ENCODE measurements around the gene BCKDHB.
"Not testable (repeated sequence)": the region's sequence is repeated elsewhere in the genome, so short reads cannot be mapped to it uniquely, and the experiment has no call there.

BCKDHB gene

GRCh38 chr6:80206758-80207157 is 100.3 kb downstream of the BCKDHB start:
- Histone ChIP-seq H3K4me3 (ENCODE audit: low read length) (no peak overlapping the region), H3K4me1 (ENCODE audit: control insufficient read depth, low read length) (peaks cover 3% of the 10 kb centered on the region; the same call in 1 of the 2 replicates), H3F3A (ENCODE audit: control insufficient read depth, insufficient read depth) (no peaks in the 10 kb centered on the region), H3K36me3 (ENCODE audit: control insufficient read depth, low read length) (no peaks in the 10 kb centered on the region), H3K79me2 (ENCODE audit: control insufficient read depth, low read length) (no peaks in the 10 kb centered on the region), H3K9me3 (ENCODE audit: control insufficient read depth, insufficient read depth, low read length) (no peaks in the 10 kb centered on the region), H3K4me2 (ENCODE audit: low read length) (no peak overlapping the region), H3K27me3 (ENCODE audit: control insufficient read depth, low read length) (no peaks in the 10 kb centered on the region), H4K20me1 (ENCODE audit: control insufficient read depth, insufficient read depth, low read depth, low read length) (no peaks in the 10 kb centered on the region), H3K9me2 (replicated peaks; ENCODE audit: control insufficient read depth, low read length) (no peaks in the 10 kb centered on the region), H3K27ac (ENCODE audit: low read depth, low read length) (no peak overlapping the region)
- no peak for TF ChIP-seq EZH2phosphoT487 (IDR thresholded peaks at IDR 0.05; ENCODE audit: borderline replicate concordance, low read length)
- TF ChIP-seq CTCF (IDR thresholded peaks at IDR 0.05; ENCODE audit: low read depth, low read length, poor library complexity, severe bottlenecking) = no peak

- Histone ChIP-seq H3K4me2 (ENCODE audit: low read length) (no peak overlapping the region), H3K4me3 (ENCODE audit: low read length) (no peak overlapping the region), H3F3A (ENCODE audit: control insufficient read depth, insufficient read depth) (no peaks in the 10 kb centered on the region), H3K27me3 (ENCODE audit: control insufficient read depth, low read length) (no peaks in the 10 kb centered on the region), H3K9me2 (replicated peaks; ENCODE audit: control insufficient read depth, low read length) (no peaks in the 10 kb centered on the region), H3K36me3 (ENCODE audit: control insufficient read depth, low read length) (no peaks in the 10 kb centered on the region), H4K20me1 (ENCODE audit: control insufficient read depth, insufficient read depth, low read depth, low read length) (no peaks in the 10 kb centered on the region), H3K79me2 (ENCODE audit: control insufficient read depth, low read length) (no peaks in the 10 kb centered on the region), H3K27ac (ENCODE audit: low read depth, low read length) (no peak overlapping the region), H3K4me1 (ENCODE audit: control insufficient read depth, low read length) (no peaks in the 10 kb centered on the region), H3K9me3 (ENCODE audit: control insufficient read depth, insufficient read depth, low read length) (no peaks in the 10 kb centered on the region)
- TF ChIP-seq EZH2phosphoT487 (IDR thresholded peaks at IDR 0.05; ENCODE audit: borderline replicate concordance, low read length) (no peak), CTCF (IDR thresholded peaks at IDR 0.05; ENCODE audit: low read depth, low read length, poor library complexity, severe bottlenecking) (no peak)
Measured at GRCh38 chr6:80209430-80209829, 103.0 kb downstream of the BCKDHB start.

DNA sequence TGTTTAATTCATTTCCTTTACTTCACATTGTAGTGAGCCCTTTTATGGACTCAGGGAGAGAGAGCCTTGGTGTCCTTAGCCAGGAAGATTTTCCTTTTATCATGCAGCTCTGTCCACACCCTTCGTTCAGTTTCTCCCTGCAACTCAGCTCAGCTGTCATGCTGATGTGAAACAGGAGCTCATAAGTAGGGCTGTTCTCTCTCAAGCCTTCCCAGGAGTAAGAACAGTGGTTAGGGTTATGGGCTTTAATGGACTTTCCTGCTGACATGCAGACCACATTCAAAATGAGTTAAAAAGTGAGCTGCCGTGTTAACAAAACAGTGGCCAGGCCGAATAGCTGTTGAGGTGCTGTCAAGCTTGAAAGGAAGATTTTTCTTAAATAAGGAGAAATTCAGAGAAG is 104.1 kb downstream of the BCKDHB start:
- no peaks in the 10 kb centered on the region for H3K27me3 ChIP-seq (ENCODE audit: control insufficient read depth, low read length)
- H3K4me2 ChIP-seq (ENCODE audit: low read length) = no peak overlapping the region
- no peak overlapping the region for H3K27ac ChIP-seq (ENCODE audit: low read depth, low read length)
- no peaks in the 10 kb centered on the region for H3F3A ChIP-seq (ENCODE audit: control insufficient read depth, insufficient read depth)
- H3K36me3 ChIP-seq (ENCODE audit: control insufficient read depth, low read length) = no peaks in the 10 kb centered on the region
- H3K79me2 ChIP-seq (ENCODE audit: control insufficient read depth, low read length) = no peaks in the 10 kb centered on the region
- no peaks in the 10 kb centered on the region for H3K4me1 ChIP-seq (ENCODE audit: control insufficient read depth, low read length)
- TF ChIP-seq CTCF (IDR thresholded peaks at IDR 0.05; ENCODE audit: low read depth, low read length, poor library complexity, severe bottlenecking) = no peak
- no peak for TF ChIP-seq EZH2phosphoT487 (IDR thresholded peaks at IDR 0.05; ENCODE audit: borderline replicate concordance, low read length)
- H3K4me3 ChIP-seq (ENCODE audit: low read length) = no peak overlapping the region
- H3K9me2 ChIP-seq (replicated peaks; ENCODE audit: control insufficient read depth, low read length) = no peaks in the 10 kb centered on the region
- H4K20me1 ChIP-seq (ENCODE audit: control insufficient read depth, insufficient read depth, low read depth, low read length) = no peaks in the 10 kb centered on the region
- no peaks in the 10 kb centered on the region for H3K9me3 ChIP-seq (ENCODE audit: control insufficient read depth, insufficient read depth, low read length)

DNA sequence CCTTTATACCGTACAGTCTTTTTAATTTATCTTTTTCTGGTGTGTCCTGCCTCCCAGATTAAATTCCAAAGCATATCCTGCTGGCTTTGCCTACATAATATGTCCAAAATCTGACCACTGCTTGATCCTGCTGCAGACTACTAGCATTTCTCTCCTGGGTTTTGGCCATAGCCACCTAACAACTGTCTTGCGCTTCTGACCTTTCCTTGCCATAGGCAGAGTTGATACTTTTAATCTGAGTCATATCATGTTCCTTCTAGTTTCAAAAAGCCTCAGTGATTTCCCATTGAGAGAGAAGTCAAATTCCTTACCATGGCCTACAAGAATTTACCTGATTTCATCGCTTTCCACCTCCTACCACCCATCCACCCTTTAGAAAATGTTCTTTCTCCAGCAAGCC is 104.8 kb downstream of the BCKDHB start:
- Histone ChIP-seq H3K9me3 (ENCODE audit: control insufficient read depth, insufficient read depth, low read length) (no peaks in the 10 kb centered on the region), H3K79me2 (ENCODE audit: control insufficient read depth, low read length) (no peaks in the 10 kb centered on the region), H4K20me1 (ENCODE audit: control insufficient read depth, insufficient read depth, low read depth, low read length) (no peaks in the 10 kb centered on the region), H3K36me3 (ENCODE audit: control insufficient read depth, low read length) (no peaks in the 10 kb centered on the region), H3F3A (ENCODE audit: control insufficient read depth, insufficient read depth) (no peaks in the 10 kb centered on the region), H3K4me1 (ENCODE audit: control insufficient read depth, low read length) (no peaks in the 10 kb centered on the region), H3K27me3 (ENCODE audit: control insufficient read depth, low read length) (no peaks in the 10 kb centered on the region), H3K9me2 (replicated peaks; ENCODE audit: control insufficient read depth, low read length) (no peaks in the 10 kb centered on the region), H3K27ac (ENCODE audit: low read depth, low read length) (no peak overlapping the region), H3K4me3 (ENCODE audit: low read length) (no peak overlapping the region), H3K4me2 (ENCODE audit: low read length) (no peak overlapping the region)
- no peak for TF ChIP-seq CTCF (IDR thresholded peaks at IDR 0.05; ENCODE audit: low read depth, low read length, poor library complexity, severe bottlenecking)
- TF ChIP-seq EZH2phosphoT487 (IDR thresholded peaks at IDR 0.05; ENCODE audit: borderline replicate concordance, low read length) = no peak

- not testable (repeated sequence) for H3K27ac ChIP-seq (ENCODE audit: low read depth, low read length); H3K4me3 ChIP-seq (ENCODE audit: low read length); H3K9me3 ChIP-seq (ENCODE audit: control insufficient read depth, insufficient read depth, low read length); H3F3A ChIP-seq (ENCODE audit: control insufficient read depth, insufficient read depth); H3K4me1 ChIP-seq (ENCODE audit: control insufficient read depth, low read length); H3K36me3 ChIP-seq (ENCODE audit: control insufficient read depth, low read length); H3K79me2 ChIP-seq (ENCODE audit: control insufficient read depth, low read length); H4K20me1 ChIP-seq (ENCODE audit: control insufficient read depth, insufficient read depth, low read depth, low read length); H3K9me2 ChIP-seq (replicated peaks; ENCODE audit: control insufficient read depth, low read length); H3K27me3 ChIP-seq (ENCODE audit: control insufficient read depth, low read length); H3K4me2 ChIP-seq (ENCODE audit: low read length)
Measured at GRCh38 chr6:80211890-80212289, 105.4 kb downstream of the BCKDHB start.

Measured in DOHH2 (cell line).